Activated CD4-positive, CD25-positive, alpha-beta regulatory T cell (primary cell): ENCODE results near the gene ATP8A2.

Experiments
- DNase-seq, 4 experiments: peaks; one replicate each; lab custom pipeline; 2025; lab: John Stamatoyannopoulos, UW

ATP8A2 gene

DNA sequence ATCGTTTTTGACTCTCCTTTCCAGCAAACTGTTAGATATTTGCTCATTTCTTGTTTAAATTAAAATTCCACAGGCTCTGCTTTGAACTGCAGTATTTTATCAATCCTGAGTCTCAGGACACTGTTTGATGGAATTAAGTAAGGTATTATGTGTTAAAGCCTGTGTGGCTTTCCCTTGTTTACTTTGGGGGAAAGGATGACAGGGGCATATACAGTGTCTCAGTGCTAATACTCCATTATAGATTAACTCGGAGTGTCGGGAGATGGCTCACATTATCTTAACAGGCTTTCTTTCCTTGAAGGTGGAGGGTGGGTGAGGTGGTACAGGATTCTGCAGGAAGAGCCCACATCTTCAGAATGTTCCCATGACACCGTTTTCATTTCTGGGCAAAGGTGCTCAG lies 595.4 kb downstream of the ATP8A2 start:
- no peak for DNase-seq

DNA sequence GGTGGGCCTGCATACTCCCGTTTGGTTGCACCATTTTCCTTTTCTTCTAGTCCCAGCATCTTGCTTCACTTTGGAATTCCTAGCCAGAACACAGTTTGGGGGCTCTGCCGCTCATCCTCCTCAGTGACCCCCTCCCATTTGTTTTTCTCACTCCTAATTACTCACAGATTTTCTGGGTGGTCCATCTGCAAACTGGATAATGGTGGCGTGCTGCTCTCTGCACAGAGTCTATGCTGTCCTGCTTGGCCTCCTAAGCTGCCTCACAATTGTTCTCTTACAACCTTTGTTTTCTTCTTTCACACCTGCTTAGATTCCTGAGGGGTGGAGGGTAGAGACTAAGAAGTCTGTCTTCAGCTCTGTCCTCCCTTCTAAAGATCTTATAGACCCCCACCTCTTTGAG lies 599.3 kb downstream of the ATP8A2 start:
- DNase-seq = no peak

DNA sequence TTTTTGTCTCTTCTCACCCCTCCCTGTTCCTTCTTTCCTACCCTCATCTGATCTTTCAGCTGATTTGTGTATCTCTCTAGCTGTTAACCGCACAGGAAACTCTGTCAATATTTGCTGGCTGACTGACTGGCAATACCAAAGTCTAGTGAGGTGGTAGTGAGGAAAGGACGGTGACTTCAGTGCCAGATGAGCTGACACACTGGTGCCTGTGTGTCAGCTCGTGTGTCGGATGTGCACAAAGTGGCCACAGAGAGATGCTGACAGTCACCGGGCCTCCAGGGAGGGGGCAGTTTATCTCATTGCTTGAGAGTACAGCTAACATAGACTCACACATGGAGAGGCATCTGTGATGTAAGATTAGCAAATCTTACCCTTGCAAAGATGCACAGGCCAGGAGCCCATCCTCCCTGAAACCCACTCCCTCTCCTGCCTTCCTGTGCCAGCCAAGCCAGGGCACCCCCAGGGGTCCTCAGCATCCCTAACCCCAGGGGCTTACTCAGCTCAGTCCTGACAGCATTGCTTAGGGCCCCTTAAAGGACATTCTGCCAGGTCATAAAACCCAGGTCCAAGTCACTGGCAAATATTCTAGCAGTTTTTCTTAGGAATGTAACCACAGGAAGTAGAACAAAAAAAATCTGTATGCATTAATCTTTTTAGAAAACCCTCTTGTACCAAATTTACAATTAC lies 599.8 kb downstream of the ATP8A2 start:
- DNase-seq = no peak

DNA sequence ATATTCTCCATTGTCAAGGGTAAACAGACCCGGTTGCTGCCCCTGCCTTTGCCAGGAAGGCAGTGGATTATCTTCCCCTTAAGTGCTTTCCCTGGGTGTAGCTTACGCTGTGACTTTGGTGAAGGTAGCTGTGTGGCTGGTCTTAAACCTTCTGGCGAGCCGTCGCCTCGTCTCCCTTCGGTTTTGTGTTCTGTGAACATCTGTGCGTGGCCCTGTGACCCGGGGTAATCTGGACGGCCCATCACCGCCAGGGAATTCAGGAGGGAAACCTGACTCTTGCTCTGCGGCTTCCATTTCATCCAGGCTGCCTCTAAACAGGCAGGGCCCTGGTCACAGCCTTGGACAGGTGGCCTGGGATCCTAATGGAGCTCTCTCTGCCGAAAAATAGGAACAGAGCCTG lies 601.3 kb downstream of the ATP8A2 start:
- DNase-seq = no peak

DNA sequence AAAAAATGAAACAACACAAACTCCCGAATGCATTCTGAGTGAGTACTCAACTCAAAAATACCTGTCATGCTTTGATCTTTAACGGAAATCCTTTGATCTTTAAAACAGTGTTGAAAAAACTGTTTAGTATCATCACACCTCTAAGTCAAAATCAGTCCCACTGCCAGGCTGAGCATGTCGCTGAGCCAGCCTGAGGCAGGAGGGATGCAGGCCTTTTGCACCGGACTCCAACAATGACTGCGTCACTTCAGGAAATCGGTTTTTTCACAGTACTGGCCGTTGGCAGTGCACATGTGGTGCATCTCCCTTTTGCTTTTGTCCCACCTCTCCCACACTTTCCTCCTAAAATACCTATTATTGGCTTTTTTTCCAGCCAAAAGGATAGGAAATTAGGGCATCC lies 601.8 kb downstream of the ATP8A2 start:
- no peak for DNase-seq

DNA sequence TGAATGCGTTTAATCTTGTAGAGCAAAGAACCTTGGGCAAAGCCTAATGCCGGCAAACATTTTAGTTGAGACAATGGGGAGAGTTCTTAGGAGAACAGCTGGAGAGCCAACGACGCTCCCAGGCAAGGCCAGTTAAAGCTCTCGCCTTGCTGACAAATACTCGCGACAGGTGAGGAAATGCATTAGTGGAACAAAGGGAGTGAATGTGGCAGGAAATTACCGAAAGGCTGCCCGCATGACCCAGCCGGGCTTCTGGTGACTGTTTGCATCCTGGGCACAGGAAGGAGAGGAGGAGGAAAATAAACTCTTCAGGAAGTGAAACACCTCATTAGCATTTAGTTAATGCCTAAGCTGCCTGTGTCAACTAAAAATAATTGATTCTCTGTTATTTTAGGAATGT lies 605.4 kb downstream of the ATP8A2 start:
- no peak for DNase-seq

DNA sequence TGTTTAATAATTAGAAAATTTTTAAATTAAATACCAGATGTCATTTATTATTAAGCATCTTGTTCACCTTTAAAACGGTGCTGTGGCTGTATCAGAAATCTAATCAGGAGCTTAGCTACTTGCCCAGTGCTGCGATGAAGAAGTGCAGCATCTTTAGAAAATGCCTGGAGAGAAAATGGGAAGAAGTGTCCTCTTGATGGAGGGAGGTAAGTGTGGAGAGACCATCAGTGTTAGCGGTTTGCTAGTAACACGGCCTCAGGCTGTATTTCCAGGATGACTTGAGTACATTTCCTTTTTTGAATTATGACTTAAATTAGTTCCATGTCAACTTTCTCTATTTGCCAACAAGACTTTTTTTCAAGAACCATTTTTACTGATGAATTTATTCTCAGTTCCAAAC lies 605.9 kb downstream of the ATP8A2 start:
- DNase-seq = no peak

DNA sequence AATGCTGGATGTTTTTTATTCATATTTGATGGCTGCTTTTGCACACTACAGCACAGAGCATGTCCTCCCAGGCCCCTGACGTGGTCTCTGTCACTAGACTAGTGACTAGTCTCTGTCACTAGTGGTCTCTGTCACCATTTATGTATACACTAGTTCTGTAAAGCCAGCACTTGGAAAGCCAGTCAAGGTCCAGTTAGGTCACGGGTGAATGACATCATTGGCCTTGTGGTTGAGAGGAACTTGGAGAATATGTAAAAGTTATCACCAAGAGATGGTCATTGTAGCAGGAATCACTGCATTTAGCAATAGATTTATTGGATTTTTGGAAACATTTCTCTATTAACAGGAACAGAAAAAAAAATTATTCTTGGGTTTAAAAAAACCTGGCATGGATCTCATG lies 607.2 kb downstream of the ATP8A2 start:
- DNase-seq = no peak

DNA sequence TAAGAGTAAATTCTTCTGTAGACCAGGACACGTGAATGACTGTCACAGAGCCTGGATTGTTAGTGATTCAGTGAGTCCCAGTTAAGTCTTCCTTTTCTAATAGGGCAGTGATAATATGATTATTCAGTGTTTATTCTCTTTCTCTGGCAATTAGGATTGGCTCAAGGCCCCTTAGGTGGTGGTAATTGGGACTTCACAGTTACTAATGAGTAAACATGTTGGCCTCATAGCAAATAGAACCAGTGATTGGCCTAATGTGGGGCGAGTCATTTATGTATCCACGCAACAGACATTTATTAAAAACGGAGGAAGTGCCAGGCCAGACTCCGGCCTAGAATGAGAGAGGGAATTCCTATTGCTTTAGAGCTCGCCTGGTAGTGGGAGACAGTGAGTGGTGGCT lies 607.6 kb downstream of the ATP8A2 start:
- DNase-seq = no peak

DNA sequence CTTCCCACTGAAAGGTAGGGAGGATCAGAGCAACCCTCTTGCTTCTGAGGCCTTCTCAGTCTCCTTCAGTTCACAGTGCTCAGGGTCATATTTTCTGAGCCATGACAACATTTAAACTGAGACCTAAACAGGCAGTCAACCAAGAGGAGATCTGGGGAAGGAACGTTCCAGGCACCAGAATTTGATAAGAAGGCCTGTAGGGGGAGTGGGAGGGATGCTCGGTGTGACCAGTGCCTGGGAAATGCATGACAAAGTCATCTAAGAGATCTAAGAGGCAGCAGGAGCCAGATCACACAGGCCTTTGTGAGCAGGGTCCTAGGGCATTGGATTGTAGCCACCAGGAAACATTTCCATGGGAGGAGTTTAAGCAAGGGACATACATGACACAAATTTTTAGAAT lies 608.5 kb downstream of the ATP8A2 start:
- no peak for DNase-seq

DNA sequence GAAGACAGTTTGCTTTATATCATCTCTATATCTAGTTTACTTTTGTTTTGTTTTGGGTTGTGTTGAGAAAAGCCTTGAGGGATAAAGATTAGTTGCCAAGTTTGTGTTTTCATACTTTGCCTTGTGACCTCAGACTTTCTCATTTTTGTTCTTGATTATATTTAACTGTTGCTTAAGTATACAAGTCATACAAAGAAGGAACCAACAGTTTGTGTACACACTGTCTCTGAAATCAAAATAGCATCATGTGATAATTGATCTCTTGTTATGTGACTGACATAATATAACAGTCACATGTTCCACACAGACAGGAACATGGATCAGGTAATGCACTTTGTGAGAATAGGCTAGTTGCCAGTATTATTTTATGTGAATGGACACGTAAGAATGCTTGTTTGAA lies 609.3 kb downstream of the ATP8A2 start:
- no peak for DNase-seq

DNA sequence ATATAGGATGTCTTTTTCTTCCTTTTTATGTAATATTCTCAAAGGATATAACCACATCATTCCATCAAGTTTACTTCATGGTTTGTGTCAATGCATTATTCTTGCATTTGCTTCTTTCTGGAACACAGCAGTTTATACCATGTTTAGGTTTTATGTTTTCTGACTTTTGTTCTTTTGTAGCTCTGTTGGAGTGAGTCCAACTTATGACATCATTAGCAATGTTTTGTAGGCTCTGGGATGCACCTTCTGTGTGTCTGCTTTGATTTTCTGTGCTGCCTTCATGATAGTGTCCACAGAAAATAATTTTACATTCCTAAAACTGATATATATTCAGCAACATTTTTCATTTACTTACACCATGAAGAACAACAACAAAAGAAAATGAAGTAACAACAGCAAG lies 611.1 kb downstream of the ATP8A2 start:
- no peak for DNase-seq

DNA sequence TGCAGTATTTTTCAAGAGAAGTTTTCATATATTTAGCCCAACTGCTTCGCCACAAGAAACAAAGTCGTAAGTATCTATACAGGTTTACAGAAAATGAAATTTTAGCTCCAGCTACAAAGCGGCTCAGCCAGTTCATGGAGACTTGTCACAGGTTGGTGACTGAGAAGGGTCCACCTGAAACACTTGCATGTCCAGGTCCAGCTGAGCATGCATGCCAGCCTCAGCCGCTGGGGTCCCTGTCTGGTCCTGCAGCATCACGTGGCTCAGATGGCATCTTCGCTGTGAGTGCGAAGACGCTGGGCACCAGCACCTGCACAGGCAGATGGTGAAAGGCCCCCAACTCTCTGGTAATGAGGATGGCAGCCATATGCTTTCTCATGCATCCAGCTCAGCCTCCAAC lies 616.2 kb downstream of the ATP8A2 start:
- DNase-seq = no peak

DNA sequence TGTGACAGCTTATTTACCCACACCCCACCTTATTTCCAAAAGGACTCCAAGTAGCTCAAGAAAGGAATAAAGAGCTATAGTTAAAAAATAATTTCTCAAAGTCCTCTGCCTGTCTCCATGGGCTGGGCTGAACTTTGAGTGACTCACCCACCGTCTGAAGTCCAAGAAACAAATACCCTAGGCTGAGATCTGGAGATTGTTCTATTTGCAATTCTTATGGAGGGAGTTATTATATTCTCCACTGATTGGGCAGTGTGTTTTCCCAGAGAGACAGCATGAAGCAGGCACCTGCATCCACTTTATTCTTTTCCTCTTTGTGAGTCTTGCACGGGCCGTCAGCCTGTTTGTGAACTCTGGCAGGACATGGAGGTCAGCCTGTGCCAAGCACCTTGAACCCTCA lies 616.9 kb downstream of the ATP8A2 start:
- no peak for DNase-seq

DNA sequence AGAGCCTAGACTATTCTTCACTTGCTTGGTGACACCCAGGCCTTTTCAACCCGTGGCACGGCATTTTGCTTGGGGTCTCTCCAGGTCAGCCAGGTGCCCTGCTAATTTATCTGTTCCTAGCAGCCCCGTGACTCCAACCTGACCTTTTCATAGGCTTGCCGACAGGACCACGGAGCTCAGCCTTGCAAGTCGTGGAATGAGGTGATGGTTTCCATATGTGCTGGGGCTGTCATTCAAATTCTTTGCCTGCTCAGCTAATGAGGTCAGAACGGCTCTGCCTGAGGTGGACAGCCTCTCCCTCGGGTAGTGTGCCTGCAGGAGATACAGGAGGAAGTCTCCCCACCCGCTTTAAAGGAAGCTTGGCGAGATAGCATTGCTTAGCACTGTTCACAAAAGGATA lies 619.0 kb downstream of the ATP8A2 start:
- DNase-seq = no peak

DNA sequence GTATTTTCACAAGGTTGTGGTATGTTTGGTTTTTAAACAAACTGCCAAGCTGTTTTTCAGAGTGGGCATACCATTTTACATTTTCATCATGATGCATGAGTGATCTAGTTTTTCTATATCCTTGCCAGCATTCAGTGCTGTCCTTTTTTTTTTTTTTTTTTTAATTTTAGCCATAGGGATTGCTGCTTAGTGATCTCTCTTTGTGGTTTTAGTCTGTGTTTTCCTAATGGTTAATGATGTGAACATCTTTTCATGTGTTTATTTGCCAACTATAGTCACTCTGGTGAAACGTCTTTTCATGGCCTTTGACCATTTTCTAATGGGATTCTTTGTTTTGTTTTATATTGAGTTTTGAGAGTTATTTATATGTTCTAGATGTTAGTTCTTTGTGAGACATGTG lies 620.3 kb downstream of the ATP8A2 start:
- DNase-seq = no peak

DNA sequence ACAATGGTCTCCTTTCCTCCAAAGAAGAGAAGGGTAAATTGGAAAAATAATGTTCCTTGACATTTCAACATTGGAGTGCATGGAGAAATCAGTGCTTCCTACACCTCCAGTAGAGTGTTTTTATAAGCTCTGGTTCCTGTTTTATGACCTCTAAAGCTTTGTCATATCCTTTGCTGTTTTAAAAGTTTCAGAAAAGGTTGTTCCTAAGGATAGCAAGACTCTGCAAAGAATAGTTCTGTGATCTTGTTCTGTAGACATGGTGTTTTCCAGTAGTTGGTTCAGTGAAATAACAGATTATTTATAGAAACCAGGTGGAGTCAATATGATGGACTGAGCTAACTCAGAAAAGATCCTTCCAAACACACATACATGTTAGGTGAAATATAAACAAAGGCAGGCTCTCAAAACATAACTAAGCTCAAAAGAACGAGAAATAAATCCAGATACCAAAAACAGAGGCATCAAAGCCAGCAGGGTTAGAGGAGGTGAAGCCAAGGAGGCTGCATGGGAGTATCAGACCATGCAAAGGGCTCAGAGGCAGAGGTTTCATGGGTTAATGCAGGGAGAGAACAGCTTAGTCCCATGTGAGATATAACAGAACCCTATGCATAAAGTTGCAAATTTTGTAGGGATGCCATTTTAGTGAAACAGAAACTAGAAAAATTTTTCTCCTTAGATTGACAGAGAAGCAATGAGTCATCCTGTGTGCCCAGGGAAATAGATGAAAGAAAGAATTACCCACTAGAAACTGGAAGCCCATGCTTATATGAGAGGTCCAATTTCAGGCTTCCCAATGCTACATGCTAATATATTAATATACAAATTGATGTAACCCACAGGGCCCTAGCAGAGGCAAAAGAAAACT lies 635.7 kb downstream of the ATP8A2 start:
- DNase-seq = no peak

DNA sequence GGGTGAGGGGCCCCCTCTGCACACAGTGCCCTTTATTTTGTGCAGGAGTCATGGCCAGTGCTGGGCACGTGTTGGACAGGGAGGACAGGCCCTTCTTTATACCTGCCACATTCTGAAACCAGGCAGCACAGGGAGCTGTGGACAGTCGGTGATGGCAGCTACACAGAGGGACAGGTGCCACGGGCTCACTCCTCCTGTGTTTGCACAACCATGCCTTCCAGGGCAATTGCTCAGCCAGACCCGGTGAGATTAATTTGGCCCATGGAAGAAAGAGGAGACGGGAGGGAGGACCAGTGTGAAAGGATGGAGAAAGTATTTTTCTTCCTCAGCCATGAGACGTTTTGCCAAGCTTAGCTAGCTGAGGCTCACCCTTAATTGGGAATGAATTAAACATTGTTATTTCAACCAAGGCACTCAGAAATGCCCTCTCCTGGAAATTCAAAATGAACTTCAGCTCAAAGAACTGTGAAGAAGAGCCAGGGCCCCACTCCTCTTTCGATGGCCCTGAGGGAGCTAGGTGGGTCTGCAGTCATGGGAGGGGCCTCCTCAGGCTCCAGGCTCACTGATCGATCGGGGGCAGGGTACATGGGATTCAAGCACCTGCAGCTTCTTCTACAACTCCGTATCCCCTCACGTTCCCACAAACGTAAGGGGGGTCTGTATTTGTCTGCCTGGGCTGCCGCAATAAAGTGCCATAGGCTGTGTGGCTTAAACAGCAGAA lies 638.9 kb downstream of the ATP8A2 start:
- no peak for DNase-seq

DNA sequence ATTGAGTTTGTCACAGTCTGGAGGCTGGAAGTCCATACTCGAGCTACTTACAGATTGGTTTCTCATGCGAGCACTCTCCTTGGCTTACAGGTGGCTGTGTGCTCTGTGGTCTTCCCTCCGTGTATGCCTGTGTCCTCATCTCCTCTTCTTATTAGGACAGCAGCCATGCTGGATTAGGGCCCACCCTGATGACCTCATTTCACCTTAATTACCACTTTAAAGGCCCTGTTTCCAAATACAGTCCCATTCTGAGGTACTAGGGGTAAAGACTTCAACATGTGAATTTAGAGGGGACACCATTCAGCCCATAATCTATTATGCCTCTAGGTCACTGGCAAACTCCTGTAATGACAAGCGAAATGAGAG lies 639.4 kb downstream of the ATP8A2 start:
- no peak for DNase-seq

DNA sequence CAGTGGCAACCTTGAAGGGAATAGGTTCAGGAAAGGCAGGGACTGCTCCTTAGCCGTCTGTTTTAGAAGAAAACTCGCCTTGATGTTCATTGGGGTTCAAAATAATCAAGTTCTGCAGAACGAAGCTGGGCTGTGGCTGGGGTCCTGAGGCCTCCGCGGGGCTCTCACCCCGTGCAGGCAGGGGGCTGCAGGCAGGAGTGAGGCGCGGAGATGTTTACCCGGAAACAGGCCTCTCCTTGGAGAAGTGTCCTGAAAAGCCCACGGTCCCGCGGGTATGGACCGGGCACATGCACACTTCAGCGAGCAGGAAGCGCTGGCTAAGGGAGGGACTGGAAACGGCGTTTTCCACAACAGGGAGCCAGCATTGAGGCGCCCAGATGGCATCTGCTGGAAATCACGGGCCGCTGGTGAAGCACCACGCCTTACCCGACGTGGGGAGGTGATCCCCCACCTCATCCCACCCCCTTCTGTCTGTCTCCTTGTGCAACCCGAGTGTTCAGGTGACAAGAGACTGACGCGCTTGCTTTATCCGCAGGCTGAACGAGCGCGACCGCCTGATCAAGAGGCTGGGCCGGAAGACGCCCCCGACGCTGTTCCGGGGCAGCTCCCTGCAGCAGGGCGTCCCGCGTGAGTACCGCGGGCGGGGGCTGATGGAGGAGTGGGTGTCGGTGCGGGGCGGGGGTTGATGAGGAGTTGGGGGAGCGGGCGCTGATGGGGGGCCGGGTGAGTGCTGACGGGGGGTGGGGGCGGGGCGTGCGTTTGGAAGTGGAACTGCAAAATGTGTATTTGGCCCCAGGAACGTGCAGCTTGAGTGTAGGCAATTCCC lies 640.4 kb downstream of the ATP8A2 start:
- peak in 3 of 4 experiments; percentile 4 to 40 (median 4) for DNase-seq

DNA sequence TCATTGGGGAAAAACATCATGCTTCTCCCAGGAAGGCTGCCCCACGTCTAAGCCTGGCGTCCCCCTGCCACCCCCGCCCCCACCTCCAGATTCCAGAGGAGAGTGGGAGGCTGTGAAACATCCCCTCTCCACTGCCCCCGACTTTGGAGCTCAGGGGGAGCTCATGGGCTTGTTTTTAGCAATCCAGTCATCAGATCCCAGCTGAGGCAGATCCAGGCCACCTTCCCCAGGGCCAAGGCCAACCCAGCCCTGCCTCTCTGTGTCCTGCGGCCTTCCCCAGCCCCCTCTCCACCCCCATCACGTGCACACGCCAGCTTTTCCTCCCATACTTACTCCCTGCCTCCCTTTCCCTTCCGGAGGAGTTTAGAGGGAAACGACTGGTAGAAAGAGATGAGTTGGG lies 641.2 kb downstream of the ATP8A2 start:
- no peak for DNase-seq
